GM21723 (cell line): ENCODE results near the gene NKD2.
"Not testable (repeated sequence)": the region's sequence is repeated elsewhere in the genome, so short reads cannot be mapped to it uniquely, and the experiment has no call there.

Experiments used
- ATAC-seq: cut with Tn5 transposase; IDR thresholded peaks from one replicate; pipeline ENCODE4 v1.9.1; 2021; ENCODE audit warnings: mild to moderate bottlenecking, moderate library complexity; ENCODE audit not compliant: unreplicated experiment

NKD2 gene

DNA sequence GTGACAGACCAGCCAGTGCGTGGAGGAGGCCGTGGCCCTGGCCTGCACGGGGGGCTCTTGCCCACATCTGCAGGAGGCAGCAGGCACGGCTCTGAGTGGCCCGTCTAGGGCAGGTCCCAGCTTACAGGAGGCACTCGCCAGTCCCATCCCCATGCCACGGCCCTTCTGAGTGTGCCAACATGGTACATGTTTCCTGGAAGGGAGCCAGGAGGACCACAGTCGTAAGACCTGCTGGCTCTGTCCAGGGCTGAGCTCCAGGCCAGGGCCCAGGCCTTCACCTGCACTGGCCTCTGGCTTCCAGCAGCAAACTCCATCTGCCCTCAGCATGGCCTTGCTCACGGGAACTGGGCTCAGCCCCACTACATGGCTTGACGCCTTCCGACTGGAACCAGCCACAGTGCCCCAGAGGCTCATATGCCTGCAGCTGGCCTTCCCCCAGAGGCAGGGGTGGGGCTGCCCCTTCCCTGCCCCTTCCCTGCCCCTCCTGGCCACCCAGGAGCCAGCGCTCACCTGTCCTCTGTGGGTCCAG is 3.8 kb downstream of the NKD2 start:
- ATAC-seq = no peak

DNA sequence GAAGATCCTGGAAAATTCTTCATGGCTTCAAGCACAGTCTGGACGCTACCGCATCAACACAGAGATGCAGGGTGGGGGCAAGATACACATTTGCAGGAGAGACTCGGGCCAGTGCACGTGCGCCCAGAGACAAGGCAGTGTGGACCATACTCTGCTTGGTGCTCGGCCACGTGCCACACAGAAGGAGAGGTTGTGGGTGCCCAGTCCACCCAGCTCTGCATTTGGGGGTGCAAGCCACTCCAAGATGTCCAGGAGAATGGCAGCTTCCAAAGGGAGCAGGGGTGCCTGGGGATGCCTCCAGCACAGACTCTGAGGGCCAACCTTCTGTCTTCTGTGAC is 4.3 kb downstream of the NKD2 start:
- no peak for ATAC-seq

DNA sequence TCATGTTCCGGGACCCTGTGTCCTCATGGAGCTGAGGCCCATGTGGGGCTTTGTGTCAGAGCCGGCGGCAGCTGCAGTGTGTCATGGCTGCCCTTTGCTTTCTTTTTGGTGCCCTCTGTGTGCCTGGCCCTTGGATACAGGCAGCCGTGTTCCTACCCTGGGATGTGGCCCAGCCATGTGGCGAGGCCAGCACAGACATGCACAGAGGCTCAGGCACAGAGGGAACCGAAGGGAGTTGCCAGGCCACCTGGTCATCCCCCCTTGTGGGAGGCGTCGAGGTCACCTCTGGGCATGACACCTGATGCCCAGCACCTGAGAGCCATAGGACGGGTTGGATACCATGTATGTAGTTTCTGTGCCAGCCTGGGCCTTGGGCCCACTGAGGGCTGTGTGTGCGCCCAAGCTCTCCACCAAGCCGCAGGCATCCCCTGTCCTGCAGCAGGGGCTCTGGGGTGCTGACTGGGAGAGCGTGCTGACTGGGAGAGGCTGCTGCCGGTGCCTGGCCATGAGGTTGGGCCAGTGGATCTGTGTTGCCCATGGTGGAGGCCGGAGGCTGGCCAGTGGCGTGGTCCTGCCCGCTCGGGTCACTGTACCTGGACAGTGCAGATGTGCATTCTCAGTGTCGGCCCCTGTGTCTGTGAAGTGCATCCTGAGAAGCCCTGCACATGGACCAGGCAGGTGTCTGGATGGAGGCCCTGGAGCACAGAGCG is 4.8 kb downstream of the NKD2 start:
- ATAC-seq = no peak

DNA sequence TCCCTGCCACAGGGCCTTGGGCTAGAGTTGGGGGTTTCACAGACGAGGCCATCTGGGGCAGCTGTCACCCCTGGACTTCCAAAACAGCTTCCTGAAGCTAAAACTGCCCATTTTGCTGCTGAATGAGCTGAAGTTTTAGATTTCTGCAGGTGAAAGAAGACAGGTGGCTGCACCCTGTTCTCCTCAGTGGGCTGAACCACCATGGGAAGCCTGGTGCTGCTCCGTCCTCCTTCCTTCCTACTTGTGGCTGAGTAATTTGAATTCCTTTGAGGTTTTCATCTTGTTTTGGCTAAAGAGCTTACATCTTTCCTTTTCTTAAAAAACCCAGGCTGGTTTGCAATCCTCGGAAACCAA is 5.3 kb downstream of the NKD2 start:
- no peak for ATAC-seq

DNA sequence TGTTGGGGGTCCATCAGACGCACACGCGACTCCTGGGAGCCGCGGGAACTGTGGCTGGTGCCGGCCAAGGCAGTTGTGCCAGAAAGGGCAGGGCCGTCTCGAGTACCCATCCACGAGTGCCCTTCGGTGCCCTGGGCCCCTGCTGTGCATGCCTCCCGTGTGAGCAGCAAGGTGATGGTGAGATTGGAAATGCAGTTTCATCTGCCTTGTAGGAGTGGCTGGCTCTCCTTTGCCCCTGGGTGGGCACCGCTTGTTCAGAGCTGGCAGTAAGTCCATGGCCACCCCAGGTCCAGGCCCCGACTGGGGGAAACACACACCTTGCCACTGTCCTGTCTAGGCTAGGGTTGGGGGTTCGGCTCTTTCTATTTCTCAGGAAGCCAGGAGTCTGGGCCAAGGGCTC is 5.7 kb downstream of the NKD2 start:
- ATAC-seq = no peak

DNA sequence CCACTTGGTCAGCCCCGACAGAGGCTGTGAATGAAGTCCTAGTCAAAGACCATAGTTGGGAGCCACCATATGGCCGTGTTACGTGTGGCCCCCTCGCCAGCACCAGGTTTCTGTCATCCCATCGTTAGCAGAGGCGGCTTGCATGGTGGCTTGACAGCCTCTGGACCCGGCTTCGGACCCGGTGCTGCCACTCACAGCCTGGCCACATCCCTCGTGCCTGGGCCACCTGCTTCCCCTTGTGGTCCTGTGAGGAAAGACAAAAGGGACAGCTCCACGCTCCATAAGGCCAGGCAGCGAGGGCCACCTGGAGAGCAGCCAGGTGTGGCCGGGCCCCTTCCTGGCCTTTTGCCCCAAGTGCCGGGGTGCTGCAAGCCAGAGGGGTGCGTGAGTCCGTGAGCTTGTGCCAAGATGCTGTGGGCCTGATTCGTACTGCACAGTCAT is 6.2 kb downstream of the NKD2 start:
- no peak for ATAC-seq

DNA sequence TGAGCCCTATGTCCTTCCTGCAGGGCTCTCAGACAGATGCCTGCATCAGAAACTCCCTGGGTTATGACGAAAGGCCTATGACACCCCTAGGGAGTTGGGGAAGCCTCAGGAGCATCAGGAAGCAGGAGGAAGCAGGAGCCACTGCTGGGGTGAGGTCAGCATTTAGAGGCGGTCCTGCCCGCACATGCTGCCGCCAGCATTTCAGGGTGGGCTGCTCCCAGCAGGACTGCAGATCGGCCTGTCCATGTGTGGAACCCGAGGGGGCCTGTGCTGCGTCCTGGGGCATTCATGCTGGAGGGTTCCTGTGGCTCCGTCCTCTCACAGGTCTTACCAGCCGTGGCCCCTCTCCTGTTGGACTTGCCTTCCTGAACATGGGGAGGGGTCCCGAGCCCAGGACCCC is 6.9 kb downstream of the NKD2 start:
- ATAC-seq = no peak

DNA sequence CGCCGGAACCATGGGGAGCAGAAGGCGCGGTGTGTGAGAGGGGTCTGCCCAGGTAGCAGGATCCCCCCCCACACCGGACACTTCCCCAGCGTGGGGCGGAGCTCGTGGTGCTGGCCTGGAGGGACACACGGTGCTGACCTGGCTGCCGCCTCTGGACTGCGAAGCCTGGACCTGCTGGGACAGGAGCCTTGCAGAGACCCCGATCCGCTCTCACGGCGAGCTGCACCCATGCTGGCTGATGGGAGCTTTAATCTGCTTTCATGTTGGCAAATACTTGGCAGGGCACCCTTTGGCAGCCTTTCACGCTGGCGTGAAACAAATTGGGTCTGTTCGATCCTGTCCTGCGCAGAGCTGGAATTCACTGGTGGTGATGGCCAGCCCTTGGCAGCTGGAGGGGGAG is 7.4 kb downstream of the NKD2 start:
- ATAC-seq = no peak

DNA sequence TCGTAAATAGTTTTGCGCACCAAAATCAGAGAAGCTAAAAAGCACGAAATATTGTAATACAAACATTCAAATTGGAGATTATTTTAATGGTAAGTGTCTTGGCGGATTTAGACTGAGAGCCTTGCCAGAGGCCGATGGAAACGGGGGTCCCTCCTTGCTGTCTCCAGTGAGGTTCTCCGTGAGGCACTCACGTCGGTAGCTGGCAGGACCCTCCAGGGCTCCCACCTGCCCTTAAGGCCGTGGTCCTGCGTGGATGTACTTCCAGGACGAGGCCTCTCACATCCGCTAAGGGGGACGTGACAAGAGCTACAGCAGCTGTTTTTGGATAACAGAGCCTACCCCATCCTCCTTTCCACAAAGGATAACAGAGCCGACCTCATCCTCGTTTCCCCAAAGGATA is 7.9 kb downstream of the NKD2 start:
- ATAC-seq = no peak

DNA sequence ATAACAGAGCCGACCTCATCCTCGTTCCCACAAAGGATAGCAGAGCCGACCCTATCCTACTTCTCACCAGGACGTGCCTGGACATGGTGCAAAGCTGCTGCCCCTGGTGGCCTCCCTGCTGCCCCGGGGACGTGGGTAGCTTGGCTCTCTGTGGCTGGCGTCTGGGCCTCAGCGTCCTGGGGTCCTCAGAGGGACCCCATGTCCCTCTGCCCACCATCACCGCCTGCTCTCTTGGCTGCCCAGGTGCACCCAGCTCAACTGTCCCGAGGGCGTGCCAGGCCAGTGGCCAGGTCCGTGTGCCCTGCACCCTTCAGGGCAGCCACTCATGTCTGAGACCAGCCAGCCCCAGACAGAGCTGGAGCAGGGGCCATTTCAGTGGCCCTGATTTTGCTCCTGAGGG is 8.5 kb downstream of the NKD2 start:
- no peak for ATAC-seq

DNA sequence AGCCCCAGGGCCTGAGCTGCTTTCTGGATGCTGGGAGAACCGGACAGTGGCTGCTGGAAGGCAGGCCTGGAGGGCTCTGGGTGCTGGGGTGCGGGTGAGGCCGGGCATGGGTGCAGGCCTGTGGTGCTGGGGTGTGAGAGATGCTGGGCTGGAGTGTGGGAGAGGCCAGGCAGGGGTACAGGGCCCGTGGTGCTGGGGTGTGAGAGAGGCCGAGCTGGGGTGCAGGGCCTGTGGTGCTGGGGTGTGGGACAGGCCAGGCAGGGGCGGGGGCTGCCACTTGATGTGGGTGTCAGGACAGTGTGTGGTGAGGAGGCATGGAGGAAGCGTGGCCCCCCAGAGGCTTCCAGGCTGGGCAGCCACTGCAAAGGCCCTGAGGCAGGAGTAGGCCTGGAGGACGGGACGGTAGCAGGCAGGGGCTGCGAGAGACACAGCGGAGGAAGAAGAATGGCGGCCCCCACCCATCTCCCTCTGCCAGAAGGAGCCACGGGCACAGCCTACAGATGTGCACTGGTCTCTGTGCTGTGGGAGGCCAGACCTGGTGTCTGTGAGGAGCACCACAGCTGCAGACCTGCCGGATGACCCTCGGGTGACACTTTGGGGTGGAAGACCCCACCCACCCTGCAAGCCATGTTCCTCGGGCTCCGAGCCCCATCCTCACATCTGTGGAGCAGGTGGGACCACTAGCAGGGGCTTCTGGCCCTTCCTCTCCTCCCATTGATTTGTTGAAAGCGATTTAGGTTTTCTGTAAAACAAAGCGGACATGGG is 9.3 kb downstream of the NKD2 start:
- ATAC-seq = no peak

DNA sequence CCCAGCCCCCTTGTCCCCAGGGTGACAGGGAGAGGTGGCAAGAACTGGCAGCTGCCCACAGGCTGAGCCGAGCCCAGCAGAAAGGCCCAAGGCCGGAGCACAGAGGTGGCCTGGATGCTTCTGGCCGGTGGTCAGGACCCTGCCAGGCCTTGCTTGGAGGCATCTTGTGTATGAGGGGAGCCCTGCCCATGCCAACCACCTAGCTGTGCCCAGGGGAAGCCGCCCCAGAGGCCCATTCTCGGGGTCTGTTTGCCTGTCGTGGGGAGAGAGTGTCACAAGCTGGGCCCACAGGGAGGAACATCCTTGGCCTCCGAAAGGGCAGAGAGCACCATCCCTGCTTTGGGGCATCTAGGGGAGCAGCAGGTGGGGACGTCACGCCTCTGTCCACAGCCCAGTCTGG is 10.0 kb downstream of the NKD2 start:
- ATAC-seq = no peak

DNA sequence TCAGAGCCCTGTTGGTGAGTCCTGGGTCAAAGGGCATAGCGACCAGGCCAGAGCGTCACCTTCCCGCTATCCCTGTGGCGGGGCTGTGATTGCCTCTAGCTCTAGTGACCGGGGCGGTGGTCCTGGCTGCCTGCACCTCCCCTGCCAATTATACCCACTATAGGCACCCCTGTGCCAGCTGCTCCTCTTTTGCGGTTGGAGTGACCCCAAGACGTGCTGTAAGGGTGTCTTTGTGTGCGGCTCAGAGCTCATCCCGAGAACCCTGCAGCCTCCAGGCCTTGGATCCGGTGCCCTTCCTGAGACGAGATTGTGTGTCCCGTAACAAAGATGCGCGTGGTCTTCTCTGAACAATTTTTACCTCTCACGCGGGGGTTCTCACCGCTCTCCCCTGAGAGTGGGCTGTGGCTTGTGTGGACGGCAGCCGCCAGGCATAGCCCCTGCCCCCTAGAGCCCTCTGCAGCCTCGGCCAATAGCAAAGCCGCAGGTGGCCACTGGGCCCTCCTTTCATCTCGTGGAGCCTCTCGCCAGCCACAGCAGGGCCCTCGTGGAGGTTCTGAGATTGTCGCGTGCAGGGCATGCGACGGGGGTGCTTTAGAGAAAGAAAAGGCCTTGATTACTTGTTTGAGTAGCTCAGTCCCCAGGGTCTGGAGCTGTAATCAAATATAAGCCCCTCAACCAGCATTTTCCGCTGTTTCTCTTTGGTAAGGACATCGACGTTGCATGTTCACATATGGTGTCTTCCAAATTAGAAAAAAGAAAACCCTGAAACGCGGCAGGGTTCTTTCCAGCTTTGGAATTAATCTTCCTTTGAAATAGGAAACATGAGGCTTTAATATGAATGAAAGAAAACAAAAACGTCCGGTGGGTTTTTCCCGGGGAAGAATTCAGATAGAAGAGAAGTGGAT is 10.7 kb downstream of the NKD2 start:
- ATAC-seq = no peak

DNA sequence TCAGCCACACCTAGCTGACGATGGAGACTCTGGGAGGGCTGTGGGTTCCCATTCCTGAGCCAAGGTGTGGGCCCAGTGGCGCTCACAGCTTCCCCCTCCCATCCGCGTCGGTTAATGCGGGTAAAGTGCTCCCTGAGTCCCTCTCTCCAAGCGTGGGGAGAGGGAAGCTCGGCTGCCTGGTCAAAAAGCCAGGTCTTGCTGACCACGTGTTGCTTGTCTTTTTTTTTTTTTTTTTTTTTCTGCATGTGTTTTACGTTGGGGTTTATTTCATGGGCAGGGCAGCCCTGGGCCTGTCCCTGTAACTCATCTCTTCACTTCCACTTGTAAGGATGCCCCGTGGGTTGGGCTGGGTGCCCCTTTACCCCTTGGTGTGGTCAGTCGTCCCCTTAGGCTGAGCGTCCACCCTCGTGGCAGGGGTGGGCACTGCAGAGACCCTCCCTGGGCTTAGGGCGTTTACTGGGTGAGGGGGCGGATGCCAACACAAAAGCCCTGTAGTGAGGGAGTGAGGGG is 11.9 kb downstream of the NKD2 start:
- no peak for ATAC-seq

DNA sequence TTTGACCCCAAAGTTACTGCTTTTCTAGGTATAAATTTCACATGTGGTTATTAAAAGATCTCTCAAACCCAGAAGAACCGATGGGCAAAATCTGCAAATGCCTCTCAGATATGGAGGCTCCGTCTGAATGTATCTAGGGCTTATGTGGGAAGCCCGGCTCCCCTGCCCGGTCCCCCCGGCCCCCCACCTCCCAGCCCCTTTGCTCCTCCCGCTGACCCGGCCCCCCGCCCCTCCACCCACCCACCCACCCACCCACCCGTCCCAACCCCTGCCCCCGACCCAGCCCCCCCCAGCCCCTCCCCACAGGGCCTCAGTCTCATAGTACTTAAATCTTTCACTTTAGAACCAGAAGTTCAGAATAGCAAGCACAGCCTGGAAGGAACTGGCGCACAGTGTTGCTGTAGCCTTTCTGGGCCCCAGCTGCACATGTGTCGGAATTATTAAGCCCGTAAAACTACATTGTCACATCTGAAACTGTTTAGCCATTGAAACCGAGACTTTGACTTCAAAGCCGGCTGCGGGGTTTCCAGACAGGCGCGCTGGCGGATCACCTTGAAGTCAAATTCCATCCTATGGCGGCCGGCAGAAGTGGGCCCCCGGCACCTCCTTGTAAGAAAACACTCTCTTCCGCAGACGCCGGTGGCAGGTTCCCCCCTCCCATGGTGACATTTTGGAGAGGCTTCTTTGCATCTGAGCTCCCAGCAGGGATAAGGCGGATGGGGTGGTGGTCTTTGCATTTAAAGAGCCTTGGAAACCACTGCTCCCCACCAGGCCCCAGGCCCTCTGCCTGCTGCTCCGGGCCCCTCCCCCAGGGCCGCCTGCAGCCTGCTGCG is 12.8 kb downstream of the NKD2 start:
- no peak for ATAC-seq

DNA sequence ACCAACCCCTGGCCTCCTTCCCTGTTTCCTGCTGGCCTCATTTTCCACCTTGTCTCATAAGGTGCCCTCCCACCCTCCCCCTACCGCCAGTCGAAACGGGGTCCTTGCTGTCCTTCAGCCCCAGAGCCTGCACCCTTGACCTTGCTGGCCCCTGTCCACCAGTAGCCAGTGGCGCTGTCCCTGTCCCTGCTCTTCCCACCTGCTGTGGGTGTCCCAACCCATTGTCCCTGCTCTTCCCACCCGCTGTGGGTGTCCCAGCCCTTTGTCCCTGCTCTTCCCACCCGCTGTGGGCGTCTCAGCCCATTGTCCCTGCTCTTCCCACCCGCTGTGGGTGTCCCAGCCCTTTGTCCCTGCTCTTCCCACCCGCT is 13.4 kb downstream of the NKD2 start:
- not testable (repeated sequence) for ATAC-seq

DNA sequence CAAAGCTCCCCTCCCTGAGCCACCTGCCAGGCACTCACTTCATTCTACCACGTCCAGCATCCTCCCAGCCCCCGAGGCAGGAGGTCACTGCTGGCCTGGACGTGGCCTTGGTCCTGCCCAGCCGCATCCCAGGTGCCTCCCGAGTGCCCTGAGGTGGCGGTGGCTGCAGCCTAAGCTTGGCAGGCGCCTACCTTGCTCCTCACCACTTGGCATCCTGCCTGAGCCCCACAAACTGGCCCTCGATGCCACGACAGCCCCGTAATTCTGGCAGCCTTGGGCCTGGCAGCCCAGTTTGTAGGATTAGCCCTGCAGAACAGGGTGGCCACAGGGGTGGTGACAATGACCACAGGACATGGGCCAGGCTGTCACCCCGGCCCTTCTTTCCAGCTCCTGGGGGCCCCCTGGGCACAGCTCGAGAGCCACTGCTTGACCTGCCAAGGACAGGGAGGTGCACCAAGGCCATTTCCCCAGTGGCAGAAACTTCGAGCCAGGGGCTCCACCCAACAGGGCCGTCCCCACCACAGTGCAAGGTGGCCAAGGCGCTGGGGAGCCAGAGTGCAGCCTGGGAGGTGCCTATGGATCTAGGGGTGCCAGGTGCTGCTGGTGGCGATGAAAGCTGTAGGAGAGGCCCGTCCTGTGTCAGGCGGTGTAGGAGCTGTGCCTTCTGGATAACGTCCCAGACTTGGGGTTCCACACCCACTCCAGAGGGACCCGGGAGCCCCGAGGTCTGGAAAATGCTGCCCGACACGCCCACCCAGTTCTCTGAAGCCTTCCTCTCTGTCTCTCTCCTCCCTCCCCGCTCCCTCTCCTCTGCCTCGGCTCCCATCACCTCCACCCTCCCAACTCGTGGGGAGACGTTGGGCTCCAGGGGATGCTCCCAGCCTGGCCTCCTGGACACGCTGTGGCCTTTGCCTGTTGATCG is 18.4 kb downstream of the NKD2 start:
- no peak for ATAC-seq

DNA sequence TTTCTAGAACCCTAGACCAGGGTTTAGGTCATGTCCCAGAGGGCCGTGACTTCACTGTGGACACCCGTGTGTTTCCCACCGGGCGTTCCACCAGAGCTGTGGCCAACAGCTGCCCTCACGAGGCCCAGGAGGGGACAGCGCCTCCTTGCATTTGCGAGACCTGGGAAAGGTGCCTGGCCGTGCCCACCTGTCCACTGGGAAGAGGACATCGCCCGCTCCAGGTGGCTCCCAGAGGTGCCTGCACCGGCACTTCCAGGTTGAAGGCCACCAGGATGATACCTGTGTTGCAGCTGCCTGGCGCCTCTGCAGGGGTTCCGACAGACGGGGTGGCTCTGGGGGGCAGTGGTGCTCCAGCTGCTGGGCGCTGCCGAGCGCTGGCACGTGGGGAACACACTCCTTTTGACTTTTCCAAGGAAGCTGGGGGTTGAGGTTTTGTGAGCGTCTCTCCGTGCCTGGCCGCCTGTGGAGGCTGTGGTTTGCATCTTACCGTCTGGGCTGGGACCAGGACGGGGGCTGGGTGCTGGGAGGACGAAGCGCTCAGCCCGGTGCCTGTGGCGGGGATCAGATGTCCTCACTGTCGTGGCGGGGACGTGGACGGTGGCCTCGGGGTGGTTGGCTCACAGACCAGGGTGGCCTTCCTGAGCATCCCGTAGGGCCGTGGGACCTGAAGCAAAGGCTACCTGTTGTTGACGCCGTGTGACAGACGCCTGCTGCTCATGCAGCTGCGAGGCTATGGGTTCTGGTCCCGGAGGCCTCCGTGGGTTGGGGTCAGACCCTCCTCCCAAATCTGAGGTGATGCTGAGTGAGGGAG is 19.2 kb downstream of the NKD2 start:
- ATAC-seq = no peak
